NCI-H2171 (cell line): ENCODE data around the gene LMX1B.

Source experiments
- DNase-seq: peaks from one replicate; lab custom pipeline; 2025; lab: John Stamatoyannopoulos, UW

The LMX1B gene

DNA sequence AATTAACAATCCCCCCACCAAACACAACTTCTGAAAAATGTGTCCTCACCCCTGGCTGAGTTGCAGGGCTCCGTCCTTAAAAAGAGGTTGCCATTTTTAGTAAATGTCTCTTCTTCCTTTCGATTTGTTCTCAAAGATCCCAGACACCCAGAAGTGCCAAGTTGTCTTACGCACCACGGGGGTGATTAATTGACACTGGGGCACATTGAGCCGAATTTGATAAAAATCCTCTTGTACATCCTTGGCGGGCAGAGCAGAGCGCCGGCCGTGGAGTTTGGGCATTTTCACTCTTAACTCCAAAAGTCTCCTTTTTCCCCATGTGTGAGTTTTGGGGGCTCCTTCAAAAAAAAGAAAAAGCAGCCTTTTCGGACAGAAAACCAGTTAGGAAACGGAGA, 4.5 kb downstream of the LMX1B start:
- no peak for DNase-seq

DNA sequence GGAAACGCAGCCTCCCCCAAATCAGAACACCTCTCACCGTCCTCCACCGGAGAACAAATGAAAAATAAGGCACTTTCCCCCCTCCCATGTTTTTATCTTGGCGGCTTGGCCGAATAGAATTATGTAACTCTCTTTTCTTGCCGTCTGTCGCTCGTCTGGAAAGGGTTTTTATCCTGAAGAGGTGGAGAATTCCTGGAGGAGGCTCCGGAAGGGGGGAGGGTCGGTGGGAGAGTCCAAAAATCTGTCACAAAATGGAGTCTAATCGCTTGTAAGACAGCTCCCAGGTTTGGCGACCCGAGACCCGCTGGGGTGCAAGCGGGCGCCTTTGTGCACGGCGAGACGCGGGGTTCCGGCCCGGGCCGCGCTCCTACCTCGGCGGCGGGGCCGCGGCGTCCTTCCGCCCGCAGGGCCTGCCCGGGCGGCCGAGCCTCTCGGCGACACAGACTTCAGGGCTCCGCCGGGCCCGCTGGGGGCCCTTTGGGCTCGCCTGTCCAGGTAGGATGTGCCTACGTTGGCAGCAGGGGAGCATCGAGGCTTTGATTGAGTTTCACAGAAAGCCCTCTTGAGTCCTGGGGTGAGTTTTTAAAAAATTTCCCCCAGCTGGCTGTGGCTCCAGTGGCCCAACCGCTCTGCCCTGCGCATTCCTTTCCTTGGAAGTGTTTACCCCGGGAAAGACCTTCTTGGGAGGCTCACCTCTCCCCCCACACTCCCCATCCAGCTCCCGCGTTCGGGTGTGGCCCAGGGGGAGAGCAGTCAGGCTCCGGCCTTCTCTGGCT, 5.0 kb downstream of the LMX1B start:
- no peak for DNase-seq

DNA sequence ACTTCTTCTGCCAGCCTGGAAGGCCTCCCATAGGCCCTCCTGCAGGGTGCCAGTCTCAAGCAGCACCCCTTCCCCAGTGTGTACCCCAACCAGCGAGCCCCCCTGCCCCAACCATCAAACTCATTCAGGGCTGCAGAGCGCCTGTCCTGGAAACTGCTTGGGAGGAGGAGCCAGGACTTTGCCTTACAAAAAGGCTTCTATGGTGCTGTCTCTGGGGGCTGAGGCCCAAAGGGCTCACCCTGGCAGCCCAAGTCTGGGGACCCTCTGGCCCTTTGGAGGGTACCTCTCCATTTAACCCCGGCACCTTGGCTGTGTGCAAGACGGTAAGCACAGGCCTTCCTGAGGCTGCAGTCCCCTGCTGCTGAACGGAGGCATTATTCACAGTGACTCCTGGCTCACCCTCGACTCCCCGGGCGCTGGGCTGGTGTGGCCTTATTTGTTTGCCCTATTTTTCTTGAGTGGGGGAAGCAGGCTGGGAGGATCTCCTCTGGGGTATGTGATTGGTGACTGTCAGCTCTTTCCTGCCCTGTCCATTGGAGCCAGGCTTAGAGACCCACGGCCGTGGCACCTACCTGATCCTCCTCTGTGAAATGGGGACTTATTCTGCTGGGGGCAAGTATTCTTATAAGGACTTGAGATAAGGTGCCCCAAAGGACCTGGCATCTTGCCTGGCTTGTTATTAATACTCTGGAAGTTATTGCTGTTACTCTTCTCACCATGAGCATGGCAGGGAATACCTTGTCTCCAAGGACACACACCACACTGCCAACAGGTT, 5.8 kb downstream of the LMX1B start:
- DNase-seq = no peak

DNA sequence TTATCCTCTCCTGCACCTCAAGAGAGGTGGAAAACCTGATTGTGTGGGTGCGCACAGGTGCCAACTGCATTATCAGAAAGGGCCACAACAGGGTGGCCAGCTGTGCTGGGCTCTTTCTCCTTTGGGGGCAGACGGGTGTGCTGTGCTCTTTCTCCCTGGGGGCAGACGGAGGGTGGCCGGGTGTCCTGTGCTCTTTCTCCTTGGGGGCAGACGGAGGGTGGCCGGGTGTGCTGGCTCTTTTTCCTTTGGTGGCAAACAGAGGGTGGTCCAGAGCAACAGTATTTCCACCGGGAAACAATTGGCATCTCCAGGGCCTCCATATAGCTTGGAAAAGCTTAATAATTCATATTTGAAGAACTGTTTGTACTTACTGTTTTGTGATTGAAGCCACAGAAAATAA, 6.8 kb downstream of the LMX1B start:
- DNase-seq = no peak

DNA sequence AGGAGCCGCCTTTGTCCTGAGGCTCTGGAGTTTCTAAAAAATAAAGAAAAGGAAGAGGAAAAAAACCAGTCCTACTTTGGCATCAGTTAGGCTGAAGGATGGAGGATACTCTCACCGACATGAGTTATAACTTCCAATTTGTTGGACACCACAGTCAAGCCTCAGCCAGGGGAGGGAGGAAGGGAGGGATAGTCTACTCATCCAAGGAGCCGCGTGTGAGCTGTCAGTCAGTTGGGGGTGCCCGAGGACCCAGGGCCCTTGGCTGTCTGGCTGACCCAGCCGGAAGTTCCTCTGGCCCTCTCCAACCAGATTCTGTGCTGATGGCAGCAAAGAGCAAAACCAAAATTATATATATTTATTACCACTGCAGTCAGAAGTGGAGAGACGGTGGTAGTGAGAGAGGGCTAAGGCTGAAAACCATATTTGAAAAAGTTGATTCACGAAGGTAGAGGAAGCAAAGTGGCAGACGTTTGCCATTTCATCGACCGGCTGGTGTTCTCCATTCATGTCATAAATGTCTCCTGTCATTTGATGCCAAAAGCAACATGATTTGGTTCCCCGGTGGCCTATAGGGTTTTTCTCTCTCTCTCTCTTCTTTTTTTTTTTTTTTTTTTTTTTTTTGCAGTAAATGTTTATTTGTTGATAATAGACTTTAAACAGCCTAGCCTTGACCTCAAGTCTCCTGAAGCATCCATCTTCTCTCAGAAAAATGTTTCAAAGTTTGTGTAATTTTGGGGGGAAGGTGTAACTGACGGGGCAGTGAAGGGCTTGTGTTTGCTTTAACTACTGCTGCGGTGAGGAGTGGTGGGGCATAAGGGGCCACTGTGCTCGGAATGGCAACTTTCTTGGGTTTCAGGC, 7.6 kb downstream of the LMX1B start:
- DNase-seq = no peak

DNA sequence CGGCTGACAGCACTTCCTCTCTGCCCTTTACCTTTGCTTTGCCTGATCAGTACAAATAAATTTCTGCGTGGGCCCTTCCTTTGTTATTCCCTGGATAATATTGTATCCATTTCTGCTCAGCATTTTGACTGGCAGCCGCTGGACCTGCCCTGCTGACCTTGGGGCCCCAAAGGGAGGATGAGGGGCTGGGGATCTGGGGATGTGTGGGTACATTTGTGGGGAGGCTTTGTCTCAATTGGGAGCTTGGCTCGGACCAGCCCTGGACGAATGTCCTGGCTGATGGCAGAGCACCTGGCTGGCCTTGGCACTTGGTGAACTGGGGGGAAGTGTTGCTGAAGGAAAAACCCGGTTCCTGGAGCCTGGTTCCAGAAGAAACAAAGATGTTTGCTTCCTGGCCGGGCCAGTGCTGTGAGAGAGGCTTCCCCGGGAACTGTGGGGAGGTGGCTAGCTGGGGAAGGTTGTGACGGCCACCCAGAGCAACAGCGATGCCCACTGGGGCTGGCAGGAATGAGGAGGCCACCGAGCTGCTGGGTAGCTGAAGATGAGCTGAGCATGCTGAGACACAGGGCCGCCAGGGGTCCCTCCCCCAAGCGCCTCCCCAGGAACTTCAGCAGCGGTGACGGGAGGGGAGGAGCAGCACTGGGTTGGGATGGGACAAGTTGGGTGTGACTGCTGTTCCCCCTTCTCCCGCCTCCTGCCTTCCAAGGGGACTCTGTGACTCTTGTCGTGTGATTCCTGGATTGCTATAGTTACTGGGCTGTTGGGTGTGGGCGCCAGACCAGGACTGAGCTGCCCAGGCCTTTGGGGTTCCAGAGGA, 8.4 kb downstream of the LMX1B start:
- DNase-seq = no peak

DNA sequence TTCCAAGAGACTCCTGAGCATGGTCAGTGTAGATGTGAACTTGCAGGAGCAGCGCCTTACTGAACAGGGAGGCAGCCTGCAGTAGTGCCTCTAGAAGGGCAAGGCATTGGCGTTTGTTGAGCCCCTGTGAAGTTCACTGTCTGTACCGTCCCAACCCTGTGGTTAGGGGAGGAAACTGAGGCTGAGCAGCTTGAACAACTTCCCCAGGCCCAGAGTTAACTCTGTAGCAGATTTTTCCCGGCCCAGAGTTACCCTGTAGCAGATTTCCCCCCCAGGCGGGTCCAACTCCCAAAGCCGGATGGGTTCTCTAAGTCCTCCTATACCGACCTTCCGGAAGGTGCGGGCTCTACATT, 9.6 kb downstream of the LMX1B start:
- DNase-seq = no peak

DNA sequence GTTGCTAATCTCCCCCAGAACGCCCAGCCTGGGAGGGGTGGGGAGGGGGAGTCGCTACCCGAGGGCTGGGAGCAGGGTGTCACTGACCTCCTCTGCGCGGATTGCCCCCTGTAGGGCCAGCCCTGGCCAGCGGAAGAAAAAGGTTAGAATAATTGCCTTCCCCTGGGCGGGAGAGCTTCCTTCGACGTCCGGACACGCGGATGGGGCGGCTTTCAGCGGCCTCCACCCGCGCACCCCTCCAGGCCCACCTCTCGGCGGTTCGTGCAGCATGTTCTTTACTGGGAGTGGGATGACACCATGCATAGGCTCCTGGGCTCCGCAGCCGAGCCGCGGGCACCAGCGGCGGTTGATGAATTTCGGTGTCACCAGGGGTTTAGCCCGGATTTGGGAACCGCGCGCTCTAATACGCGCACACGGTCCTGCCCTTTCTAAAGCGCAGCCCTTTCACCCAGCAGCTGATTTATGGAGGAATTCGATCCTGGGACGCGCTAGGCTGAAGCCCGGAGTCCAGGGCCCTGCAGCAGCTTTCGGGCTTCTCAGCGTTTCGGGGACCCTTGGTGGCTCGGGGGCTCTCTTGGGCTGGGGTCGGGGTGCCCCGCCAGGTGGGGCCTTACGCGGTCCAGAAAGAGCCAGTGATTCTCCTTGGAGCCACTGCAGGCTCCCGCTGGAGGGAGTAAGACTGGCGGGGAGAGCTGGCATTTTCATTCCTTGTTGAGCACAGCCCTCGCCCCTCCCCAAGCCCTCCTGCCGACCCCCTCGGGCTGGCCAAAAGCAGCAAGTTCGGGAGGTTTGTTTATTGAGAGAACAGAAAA, 10.1 kb downstream of the LMX1B start:
- no peak for DNase-seq

DNA sequence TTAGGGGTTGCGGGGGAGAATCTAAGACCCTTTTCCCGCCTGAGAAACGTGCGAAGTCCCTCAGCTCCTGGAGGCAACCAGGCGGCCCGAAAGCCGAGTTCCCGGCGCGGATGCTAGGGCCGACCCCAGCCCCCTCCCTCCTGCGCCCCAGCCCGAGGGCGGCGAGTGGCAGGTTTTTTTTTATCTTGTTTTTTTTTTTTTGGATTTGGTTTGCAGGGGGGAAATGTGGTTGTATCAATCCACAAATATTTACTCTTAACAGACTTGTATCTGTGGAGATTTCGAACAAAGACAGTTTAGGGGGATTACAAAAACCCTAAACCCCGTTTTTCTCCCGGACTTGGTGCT, 10.7 kb downstream of the LMX1B start:
- no peak for DNase-seq

DNA sequence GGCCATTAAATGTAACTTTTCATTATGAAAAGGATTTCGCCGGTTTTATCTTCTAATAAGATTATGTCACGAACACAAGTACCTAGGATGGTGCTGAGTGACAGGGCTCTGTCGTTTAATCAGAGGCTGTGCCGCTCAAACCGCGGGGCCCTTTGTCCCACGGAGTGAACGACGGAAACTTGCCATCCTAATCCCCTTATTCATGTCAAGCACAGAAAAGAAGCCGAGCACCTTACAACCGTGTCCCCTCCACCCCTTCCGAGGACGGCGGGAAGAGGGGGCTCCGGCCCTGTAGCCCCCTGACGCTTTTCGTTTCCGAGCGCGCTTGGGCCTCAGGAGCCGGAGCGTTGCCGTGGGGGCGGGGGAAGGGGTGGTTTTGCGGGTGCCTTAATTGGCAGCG, 11.2 kb downstream of the LMX1B start:
- DNase-seq = no peak

DNA sequence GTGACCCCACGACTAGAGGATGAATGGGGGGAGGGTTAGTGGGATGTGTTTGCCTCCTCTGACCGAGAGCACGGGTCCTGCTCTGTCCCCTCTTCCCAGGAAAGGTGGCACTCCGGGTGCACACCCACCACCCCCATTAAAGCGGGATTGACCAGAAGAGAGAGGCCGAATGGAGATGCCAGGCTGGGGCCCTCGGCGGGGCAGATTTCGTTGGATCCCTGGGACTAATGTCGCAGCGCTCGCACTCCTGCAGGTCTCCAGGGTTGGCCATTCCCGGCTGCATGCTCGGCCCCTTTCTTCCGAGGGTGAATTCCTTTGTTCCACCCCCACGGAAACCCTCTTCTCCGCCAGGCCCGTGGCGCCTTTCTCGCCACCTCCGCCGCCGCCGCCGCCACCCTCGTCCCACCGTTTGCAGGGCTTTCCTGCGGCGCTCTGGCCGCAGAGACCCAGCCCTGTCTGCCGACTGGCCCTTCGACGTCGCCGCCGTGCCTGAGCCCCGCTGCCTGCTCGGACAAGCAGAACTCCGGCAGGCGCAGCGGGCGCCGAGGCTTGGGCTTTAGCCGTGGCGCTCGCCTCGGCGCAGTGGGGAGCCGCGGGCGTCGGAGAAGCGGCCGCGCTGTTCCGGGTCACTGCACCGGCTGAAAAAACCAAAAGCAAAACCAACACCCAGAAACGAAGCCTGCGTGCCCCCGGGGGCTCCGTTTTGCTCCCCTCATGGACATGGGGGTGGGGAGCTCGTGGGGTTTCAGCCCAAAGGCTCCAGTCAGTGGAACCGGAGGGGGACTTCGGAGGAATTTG, 11.8 kb downstream of the LMX1B start:
- DNase-seq = no peak

DNA sequence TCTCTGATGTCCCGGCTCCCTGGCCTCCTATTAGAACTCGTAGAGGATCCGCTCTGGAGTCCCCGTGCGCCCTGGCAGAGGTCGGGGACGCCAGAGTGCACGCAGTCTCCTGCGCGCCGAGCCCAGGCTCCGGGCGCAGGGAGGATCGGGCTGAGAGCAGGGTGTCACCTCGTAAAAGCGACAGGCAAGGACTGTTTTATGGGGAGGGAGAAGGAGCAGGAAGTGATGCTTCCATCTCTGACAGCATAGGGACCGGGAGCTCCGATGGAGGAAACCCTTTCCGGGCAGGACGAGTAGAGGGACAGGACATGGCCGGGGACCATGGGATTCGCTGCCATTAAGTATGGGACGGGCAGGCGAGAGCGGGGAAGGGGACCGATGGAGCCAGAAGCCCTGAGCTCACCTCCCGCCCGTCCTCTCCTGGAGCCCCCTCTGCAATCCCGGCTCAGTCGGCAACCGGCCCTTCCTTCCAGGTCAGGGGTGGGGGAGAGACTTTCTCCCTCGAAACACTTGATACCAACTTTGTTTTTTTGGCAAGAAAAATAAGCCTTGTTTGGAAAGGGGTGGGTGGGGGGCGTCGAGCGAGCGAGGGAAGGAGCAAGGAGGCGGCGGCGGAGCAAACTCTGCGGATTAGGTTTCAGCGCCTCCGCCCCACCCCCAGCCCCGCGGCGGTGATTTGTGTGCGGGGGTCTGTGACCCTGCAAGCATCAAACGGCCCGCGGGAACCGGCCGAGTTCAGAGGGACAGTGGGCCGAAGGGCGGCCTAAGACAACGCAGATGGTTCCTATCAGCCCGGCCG, 12.6 kb downstream of the LMX1B start:
- DNase-seq = no peak

DNA sequence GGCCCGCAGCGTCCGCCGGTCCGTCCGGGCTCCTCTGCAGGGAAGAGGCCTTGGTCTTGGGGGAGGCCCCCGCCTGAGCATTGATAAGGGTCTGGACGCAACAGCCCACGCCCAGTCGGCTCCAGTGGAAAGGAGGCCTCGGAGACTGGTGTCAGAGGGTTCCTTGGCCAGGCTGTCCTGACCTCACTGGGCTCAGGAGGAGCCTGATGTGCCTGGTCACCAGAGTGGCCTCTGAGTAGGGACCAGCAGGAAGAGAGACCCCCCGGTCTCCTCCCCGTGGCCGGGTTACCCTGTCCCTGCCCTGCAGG, 13.2 kb downstream of the LMX1B start:
- no peak for DNase-seq

DNA sequence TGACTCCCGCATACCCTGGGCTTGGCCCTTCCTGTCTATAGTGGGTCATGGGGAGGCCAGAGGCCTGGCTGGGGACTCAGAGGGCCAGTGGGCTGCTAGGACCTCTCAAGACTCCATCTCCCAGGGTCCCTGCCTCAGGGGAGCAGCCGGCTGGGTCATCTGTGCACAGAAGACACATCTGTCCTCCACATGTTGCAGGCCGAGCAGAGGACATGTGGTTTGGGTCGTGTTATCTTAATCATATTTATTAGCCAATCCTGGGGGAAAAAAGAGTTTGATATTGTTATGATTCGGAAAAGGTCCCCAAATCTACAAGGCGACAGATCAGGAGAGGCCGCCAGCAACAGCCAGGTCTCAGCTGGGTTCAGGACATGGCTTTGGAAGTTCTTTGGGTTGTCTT, 14.4 kb downstream of the LMX1B start:
- DNase-seq = no peak

DNA sequence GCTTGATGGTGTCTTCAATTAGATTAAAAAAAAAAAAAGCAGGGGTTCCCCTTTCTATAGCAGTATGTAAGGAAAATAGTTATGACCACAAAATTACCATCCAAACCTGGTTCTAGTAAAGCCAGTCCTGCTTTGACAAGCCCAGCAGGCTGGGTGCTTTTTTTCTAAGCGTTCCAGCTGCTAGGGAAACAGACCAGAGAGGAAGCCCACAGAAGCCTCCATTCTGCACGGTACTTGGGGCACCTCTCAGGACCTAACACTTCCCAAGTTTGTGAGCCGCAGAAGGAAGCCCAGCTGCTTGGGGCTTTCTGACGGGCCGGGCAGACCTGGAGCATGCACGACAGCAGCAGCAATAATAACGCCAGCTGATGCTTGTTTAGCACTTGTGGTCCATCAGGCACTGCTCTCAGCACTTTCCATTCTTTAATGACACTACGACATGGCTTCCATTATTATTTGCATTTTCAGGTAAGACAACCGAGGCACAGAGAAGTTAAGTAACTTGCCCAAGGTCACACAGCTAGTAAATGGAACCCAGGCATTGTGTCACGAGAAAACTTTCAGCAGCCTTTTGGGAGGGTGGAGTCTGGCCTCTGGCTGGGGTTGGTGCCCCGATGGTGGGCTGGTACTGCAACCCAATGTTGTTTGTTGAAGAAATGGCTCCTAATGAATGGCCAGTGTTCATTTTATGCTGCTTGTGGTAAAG, 15.4 kb downstream of the LMX1B start:
- DNase-seq = no peak

DNA sequence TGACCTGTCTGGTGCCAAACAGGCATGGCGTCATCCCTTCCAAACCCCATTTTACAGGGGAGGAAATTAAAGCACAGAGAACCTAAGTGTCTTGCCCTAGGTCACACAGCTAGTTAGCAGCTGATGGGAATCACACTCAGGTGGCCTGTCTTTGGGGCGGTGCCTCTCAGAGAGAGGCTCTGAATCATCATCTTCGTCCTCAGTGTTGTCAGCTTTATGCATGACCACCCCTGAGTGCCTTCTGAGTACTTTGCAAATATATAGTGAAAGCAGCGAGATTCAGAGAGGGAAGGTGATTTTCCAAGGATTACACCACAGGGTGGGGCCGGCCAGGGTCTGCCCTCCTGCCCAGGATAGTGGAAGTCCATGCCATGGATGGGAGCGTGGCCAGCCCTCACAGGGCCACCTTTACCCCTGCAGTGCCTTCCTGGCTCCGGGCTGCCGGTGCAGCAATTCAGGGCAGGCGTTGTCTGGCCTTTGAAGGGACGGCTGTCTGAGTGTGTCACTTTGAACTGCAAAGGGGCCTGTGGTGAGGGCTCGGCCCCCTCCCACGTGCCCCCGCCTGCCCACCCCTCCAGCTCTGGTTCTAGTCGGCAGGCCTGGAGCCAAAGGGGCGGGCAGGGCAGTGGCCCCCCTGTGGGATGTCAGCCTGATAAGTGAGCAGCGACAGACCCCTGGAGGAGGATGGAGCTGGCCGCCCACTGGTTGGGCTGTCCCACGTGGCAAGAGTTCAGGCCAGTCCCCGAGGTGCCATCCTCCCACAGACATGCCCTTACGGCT, 16.9 kb downstream of the LMX1B start:
- DNase-seq = no peak

DNA sequence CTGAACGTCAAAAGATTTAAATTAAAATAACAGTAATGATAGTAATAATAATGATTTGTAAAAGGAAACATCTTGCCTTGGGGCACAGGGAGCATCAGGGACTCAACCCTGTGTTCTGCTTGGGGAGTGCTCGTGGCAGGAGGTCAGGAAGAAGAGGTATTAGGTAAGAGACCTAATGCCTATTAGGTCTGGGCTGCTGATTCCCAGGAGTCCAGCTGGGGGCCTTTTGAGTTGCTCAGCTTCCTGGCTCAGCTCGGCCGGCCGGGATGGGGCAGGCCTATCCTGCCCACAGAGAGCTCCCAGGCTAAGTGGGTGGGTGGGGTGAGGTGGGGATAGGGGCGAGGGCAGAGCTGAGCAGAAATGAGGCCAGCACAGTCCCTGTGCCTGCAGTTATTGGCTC, 17.5 kb downstream of the LMX1B start:
- DNase-seq = no peak

DNA sequence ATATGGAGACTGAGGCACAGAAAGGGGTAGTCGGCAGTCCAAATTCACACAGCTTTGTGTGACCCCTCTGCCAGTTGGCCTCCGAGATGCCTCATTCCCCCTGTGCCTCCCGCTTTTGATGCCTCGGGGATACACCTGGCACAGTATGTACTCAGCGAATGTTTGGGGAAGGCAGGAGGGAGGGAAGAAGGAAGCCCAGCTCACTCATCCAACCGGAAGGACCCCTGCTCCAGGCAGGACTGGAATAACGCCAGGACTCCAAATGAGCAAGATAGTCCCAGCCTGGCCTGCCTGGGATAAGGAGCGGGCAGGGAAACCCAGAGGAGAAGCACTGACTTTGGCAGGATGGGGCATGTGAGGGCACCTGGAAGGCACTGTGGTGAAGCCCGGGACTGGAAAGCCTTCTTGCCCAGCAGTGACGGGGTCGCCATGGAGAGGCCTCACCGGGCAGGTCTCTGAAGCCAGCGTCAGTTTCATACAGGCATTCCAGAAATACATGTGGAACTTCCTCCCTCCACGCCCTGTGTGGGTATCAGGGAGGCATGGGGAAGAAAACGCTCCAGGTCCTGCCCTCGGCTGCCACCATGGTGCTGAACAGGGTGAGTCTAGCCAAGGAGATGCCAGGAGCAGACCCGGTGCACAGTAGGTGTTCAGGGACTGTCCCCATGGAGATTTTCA, 20.3 kb downstream of the LMX1B start:
- no peak for DNase-seq
